IMR-90 (cell line): ENCODE data around the gene TMEM209. TPM values are rescaled to one million over a fixed set of nuclear protein-coding genes. Genes with fewer than 3 reads are reported as not detected.

Source experiments
- ATAC-seq: fragments of 200-7000 bp; cut with Tn5 transposase; 2 replicates; pipeline ENCODE4 v1.9.1; 2020; ENCODE audit warnings: low read depth, mild to moderate bottlenecking, moderate library complexity
- BruUV-seq: library from RNA; stranded (reverse); fragments of 400-500 nt; replicated peaks from 2 replicates; lab custom pipeline; 2021; lab: Mats Ljungman, UMichigan
- CTCF ChIA-PET: fragments of 300-600 bp; formaldehyde crosslinking; extraction: SDS; loops from one replicate; lab custom pipeline; 2021; ENCODE audit warnings: antibody characterized with exemption; lab: Yijun Ruan, JAX
- POLR2A ChIA-PET: fragments of 300-600 bp; sonication (Branson Sonifier 250); formaldehyde crosslinking; loops from one replicate; lab custom pipeline; 2022; ENCODE audit warnings: antibody characterized with exemption; ENCODE audit not compliant: unreplicated experiment; lab: Charles Lee
- DNase-seq: peaks from one replicate; pipeline ENCODE4 v3.0.0; 2013
- H2AFZ ChIP-seq: replicated peaks from 2 replicates; pipeline ENCODE3; 2013; ENCODE audit warnings: low read length, mild to moderate bottlenecking; ENCODE audit not compliant: poor library complexity
- H2AK5ac ChIP-seq: 2 replicates; pipeline ENCODE4 v1.6.1; 2013; ENCODE audit warnings: low read depth, low read length, inconsistent platforms
- H2AK9ac ChIP-seq: replicated peaks from 2 replicates; pipeline ENCODE3; 2013; ENCODE audit warnings: mild to moderate bottlenecking, low read depth, low read length, moderate library complexity; ENCODE audit not compliant: poor library complexity
- H2BK120ac ChIP-seq: 2 replicates; pipeline ENCODE4 v1.6.1; 2013; ENCODE audit warnings: low read depth, low read length, inconsistent platforms
- H2BK15ac ChIP-seq: 3 replicates; pipeline ENCODE4 v1.6.1; 2013; ENCODE audit warnings: low read depth, low read length, inconsistent platforms
- H2BK20ac ChIP-seq: 2 replicates; pipeline ENCODE4 v1.6.1; 2013; ENCODE audit warnings: low read depth, mild to moderate bottlenecking, inconsistent platforms, low read length, moderate library complexity
- H2BK5ac ChIP-seq: 2 replicates; pipeline ENCODE4 v1.6.1; 2013; ENCODE audit warnings: mild to moderate bottlenecking, low read depth, low read length, inconsistent platforms; ENCODE audit not compliant: poor library complexity, severe bottlenecking
- H3K14ac ChIP-seq: replicated peaks from 2 replicates; pipeline ENCODE4 v1.6.1; 2013; ENCODE audit warnings: low read depth, low read length, inconsistent platforms
- H3K18ac ChIP-seq: 2 replicates; pipeline ENCODE4 v1.6.1; 2013; ENCODE audit warnings: low read depth, low read length, control low read depth
- H3K23ac ChIP-seq: 2 replicates; pipeline ENCODE4 v1.6.1; 2013; ENCODE audit warnings: low read depth, low read length, inconsistent platforms
- H3K27ac ChIP-seq: 2 replicates; pipeline ENCODE4 v1.5.1; 2013; ENCODE audit warnings: mild to moderate bottlenecking, control low read depth, low read length; ENCODE audit not compliant: insufficient read depth
- H3K27me3 ChIP-seq: 2 replicates; pipeline ENCODE4 v1.6.1; 2013; ENCODE audit warnings: low read length; ENCODE audit not compliant: control insufficient read depth, insufficient read depth
- H3K36me3 ChIP-seq: 2 replicates; pipeline ENCODE4 v1.6.1; 2013; ENCODE audit warnings: low read length, mixed read lengths; ENCODE audit not compliant: control insufficient read depth, insufficient read depth
- H3K4ac ChIP-seq: 2 replicates; pipeline ENCODE4 v1.6.1; 2013; ENCODE audit warnings: low read depth, low read length, inconsistent platforms
- H3K4me1 ChIP-seq: 2 replicates; pipeline ENCODE4 v1.6.1; 2013; ENCODE audit warnings: low read length, mixed read lengths; ENCODE audit not compliant: control insufficient read depth, insufficient read depth
- H3K4me2 ChIP-seq: 2 replicates; pipeline ENCODE4 v1.6.1; 2013; ENCODE audit warnings: low read depth, mild to moderate bottlenecking, control low read depth, low read length, moderate library complexity
- H3K4me3 ChIP-seq: 2 replicates; pipeline ENCODE4 v1.5.1; 2013; ENCODE audit warnings: low read depth, mild to moderate bottlenecking, control low read depth, low read length, moderate library complexity; ENCODE audit not compliant: insufficient read depth
- H3K56ac ChIP-seq: 2 replicates; pipeline ENCODE4 v1.6.1; 2013; ENCODE audit warnings: low read length, inconsistent platforms; ENCODE audit not compliant: insufficient read depth; ENCODE audit errors: extremely low read depth
- H3K79me1 ChIP-seq, 2 experiments: 2 replicates each; pipeline ENCODE4 v1.6.1; 2013; ENCODE audit warnings: low read length in 2 of 2, inconsistent platforms in 1 of 2, low read depth in 1 of 2
- H3K9ac ChIP-seq: 2 replicates; pipeline ENCODE4 v1.6.1; 2013; ENCODE audit warnings: low read depth, low read length, control low read depth
- H3K9me1 ChIP-seq: 2 replicates; pipeline ENCODE4 v1.6.1; 2013; ENCODE audit warnings: low read length, inconsistent platforms; ENCODE audit not compliant: insufficient read depth
- H3K9me3 ChIP-seq: 2 replicates; pipeline ENCODE4 v1.6.1; 2013; ENCODE audit warnings: low read length; ENCODE audit not compliant: control insufficient read depth, insufficient read depth
- H4K20me1 ChIP-seq: 2 replicates; pipeline ENCODE4 v1.6.1; 2013; ENCODE audit warnings: low read length, inconsistent platforms; ENCODE audit not compliant: insufficient read depth
- H4K5ac ChIP-seq: 2 replicates; pipeline ENCODE4 v1.6.1; 2013; ENCODE audit warnings: mild to moderate bottlenecking, low read depth, low read length, control low read depth
- H4K8ac ChIP-seq, 2 experiments: 2 replicates each; pipeline ENCODE4 v1.6.1; 2013; ENCODE audit warnings: low read depth in 2 of 2, low read length in 2 of 2, control low read depth in 1 of 2, inconsistent platforms in 1 of 2
- H4K91ac ChIP-seq: 2 replicates; pipeline ENCODE4 v1.6.1; 2013; ENCODE audit warnings: low read depth, low read length, inconsistent platforms; ENCODE audit not compliant: insufficient read depth
- BHLHE40 ChIP-seq: fragments of 150-350 bp; IDR thresholded peaks from 2 replicates; pipeline ENCODE4 v1.6.1; 2016; ENCODE audit warnings: mild to moderate bottlenecking, low read depth, low read length
- CTCF ChIP-seq: conservative IDR thresholded peaks from 2 replicates; pipeline ENCODE4 v1.5.1; 2012; ENCODE audit warnings: mild to moderate bottlenecking, low read depth, low read length, improper control_type of control experiment
- ELK1 ChIP-seq: fragments of 150-350 bp; IDR thresholded peaks from 2 replicates; pipeline ENCODE4 v1.6.1; 2016; ENCODE audit warnings: low read depth, mild to moderate bottlenecking, low read length, moderate library complexity, borderline replicate concordance
- MXI1 ChIP-seq: IDR thresholded peaks from 2 replicates; pipeline ENCODE4 v1.6.1; 2012; ENCODE audit warnings: low read depth, mild to moderate bottlenecking, low read length, moderate library complexity, borderline replicate concordance
- POLR2A ChIP-seq: IDR thresholded peaks from 2 replicates; pipeline ENCODE4 v1.6.1; 2012; ENCODE audit warnings: mild to moderate bottlenecking, low read depth, low read length
- RAD21 ChIP-seq: IDR thresholded peaks from 2 replicates; pipeline ENCODE4 v1.6.1; 2012; ENCODE audit warnings: low read length, improper control_type of control experiment
- RCOR1 ChIP-seq: IDR thresholded peaks from 2 replicates; pipeline ENCODE4 v1.6.1; 2012; ENCODE audit warnings: mild to moderate bottlenecking, low read length, improper control_type of control experiment; ENCODE audit not compliant: insufficient replicate concordance
- SMC3 ChIP-seq: fragments of 150-350 bp; IDR thresholded peaks from 2 replicates; pipeline ENCODE4 v1.6.1; 2016; ENCODE audit warnings: low read depth, mild to moderate bottlenecking, antibody characterized with exemption, low read length, moderate library complexity
- WGBS, 2 experiments: methylation state at CpG; one replicate each; pipeline versions ENCODE4 v1.1.5 to v1.1.7; 2013; ENCODE audit warnings: missing lambda C conversion rate in 2 of 2; ENCODE audit not compliant: insufficient read length in 1 of 2; ENCODE audit errors: extremely low coverage in 2 of 2; 5-methylcytosine and 5-hydroxymethylcytosine counted together
- dilution Hi-C: fragments of 300-500 bp; cut with HindIII; formaldehyde crosslinking; loops from one replicate; pipeline ENCODE4 v1.14.3; 2018; ENCODE audit warnings: low sequenced_read_pairs; ENCODE audit not compliant: unreplicated experiment
- in situ Hi-C: fragments of 300-500 bp; cut with MboI; formaldehyde crosslinking; loops from 3 replicates; pipeline ENCODE4 v1.14.3; 2019; ENCODE audit warnings: low sequenced_read_pairs, inconsistent platforms, mixed read lengths
- intact Hi-C: fragments of 100-400 bp; cut with micrococcal nuclease; formaldehyde crosslinking; loops from 2 replicates; pipeline ENCODE4 v1.10.0; 2022
- polyA plus RNA-seq, 3 experiments: library from polyadenylated mRNA; depleted of rRNA; stranded (reverse); fragments of >200 nt; gene quantifications; 2 replicates each; pipeline ENCODE4 v1.2.3, GENCODE V29; 2012; ENCODE audit warnings: low replicate concordance in 1 of 3
- total RNA-seq: library from RNA; depleted of rRNA; stranded (reverse); fragments of >200 nt; gene quantifications from 2 replicates; pipeline ENCODE4 v1.2.3, GENCODE V29; 2012

The TMEM209 gene
- total and polyA plus RNA-seq, 2 of the 4 experiments (the other 2 are of a cell fraction): 8.0 to 11.3 TPM

GRCh38 chr7:130240240-130240639 is 35.0 kb upstream of the TMEM209 start:
- H3K4me3 ChIP-seq: no peak overlapping the region
- no peak overlapping the region for H2BK15ac ChIP-seq
- in situ Hi-C loops (no loop called here), dilution Hi-C loops (no loop called here), intact Hi-C loops (loop anchor here (5.0 to 10.0 kb wide), 2 partner anchors 202 to 455 kb away; partner anchors contain the start of gene CEP41)
- H3K4me1 ChIP-seq: no peaks in the 10 kb centered on the region
- H2BK120ac ChIP-seq: no peak overlapping the region
- H3K9me1 ChIP-seq: peaks cover 4% of the 10 kb centered on the region; the same call in 1 of the 2 replicates
- no peak overlapping the region for H3K18ac ChIP-seq
- H3K14ac ChIP-seq: no peak overlapping the region
- H3K4ac ChIP-seq: no peak overlapping the region
- H3K9me3 ChIP-seq: no peaks in the 10 kb centered on the region
- DNase-seq (no peak), ATAC-seq (no peak)
- no CpG with 5 or more reads among the region's 1 CpG for WGBS, 2 experiments
- H2BK20ac ChIP-seq: no peak overlapping the region
- CTCF ChIA-PET: interaction anchor here (0.9 kb wide), 1 partner anchor 23 kb away, joined by 13 read pairs; no protein-coding TSS in a partner anchor
- no peak overlapping the region for H3K56ac ChIP-seq
- no peaks in the 10 kb centered on the region for H3K79me1 ChIP-seq
- no TSS peak for BruUV-seq
- TF ChIP-seq ELK1 (no peak), RCOR1 (no peak), POLR2A (no peak), SMC3 (no peak), RAD21 (no peak), CTCF (no peak), BHLHE40 (no peak), MXI1 (no peak)
- H2AK9ac ChIP-seq: no peak overlapping the region
- no peaks in the 10 kb centered on the region for H3K36me3 ChIP-seq
- H3K4me2 ChIP-seq: no peak overlapping the region
- no peaks in the 10 kb centered on the region for H4K20me1 ChIP-seq
- POLR2A ChIA-PET: no interaction called here
- H4K91ac ChIP-seq: no peak overlapping the region
- H3K23ac ChIP-seq: no peak overlapping the region
- peaks cover 2% of the 10 kb centered on the region; the same call in 1 of the 2 replicates for H3K27me3 ChIP-seq
- H2AFZ ChIP-seq: no peak overlapping the region
- no peak overlapping the region for H4K8ac ChIP-seq
- no peak overlapping the region for H3K9ac ChIP-seq
- no peak overlapping the region for H2BK5ac ChIP-seq
- H4K5ac ChIP-seq: no peak overlapping the region
- no peak overlapping the region for H2AK5ac ChIP-seq
- H3K27ac ChIP-seq: no peak overlapping the region
